ENCODE measurements around the gene HOMER1.
"Not testable (repeated sequence)": the region's sequence is repeated elsewhere in the genome, so short reads cannot be mapped to it uniquely, and the experiment has no call there.

The HOMER1 gene

DNA sequence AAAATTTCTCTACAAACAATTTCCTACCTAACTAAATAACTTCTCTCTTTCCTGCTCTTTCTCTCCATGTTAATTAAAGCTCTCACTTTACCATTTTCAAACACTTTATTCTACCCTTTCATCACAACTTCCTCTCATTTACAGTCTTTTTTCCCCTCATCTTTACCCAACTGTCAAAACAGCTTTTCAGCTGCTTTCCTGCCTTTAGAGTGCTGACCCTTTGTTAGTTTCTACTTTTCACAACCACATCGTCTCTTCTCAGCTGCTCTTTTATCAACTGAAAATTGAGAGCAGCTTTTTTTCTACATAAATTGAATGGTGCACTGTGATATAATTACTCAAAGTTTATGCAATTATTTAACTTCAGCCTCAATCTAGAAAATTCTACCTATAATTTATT, 3.1 kb upstream of the HOMER1 start:
- DNase-seq: no peak

DNA sequence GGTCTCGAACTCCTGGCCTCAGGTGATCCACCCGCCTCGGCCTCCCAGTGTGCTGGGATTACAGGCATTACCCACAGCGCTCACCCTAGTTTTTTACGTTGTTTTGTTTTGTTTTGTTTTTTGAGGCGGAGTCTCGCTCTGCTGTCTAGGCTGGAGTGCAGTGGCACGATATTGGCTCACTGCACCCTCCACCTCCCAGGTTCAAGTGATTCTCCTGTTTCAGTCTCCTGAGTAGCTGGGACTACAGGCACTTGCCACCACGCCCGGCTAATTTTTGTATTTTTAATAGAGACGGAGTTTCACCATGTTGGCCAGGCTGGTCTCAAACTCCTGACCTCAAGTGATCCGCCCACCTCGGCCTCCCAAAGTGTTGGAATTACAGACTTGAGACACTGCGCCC, 2.4 kb upstream of the HOMER1 start:
- not testable (repeated sequence) for DNase-seq

DNA sequence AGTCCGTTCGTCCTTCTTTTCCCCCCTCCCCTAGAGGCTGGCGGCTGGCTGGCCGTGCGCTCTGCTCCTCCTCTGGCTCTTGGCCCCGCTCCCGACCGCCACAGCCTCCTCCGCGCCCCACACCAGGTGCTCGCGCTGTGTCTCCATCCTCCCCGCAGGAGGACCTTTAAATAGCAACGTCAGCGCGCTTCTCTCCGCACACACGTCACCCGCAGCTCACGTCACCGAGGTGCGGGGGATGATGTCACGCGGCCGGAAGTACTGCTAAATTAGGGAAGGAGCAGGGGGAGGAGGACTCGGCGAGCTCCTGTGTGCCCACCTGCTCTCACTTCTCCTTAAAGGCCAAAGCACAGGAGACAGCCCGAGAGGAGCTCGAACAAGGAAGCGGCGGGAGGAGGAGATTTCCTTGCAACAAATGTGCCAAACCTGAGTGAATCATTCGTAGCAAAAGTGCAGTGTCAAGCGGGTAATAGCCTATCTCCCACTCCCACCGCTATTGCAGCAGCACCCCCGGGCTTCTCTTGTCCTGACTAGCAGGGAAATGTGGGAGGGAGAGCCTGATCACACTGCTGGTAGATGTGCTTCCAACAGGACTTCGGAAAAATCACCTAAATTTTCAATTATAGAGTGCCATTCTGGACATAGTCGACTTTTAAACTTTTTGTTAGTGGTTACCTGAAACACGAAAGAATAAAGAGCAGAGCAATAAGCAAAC, 614 bp upstream of the HOMER1 start:
- peak; percentile 86 for DNase-seq

- DNase-seq: no peak
These were observed 628 bp downstream of the HOMER1 start for GRCh38 chr5:79513308-79513703.

- no peak for DNase-seq
These were observed 1.2 kb downstream of the HOMER1 start for GRCh38 chr5:79512471-79513307.

- no peak for DNase-seq
These were observed 1.9 kb downstream of the HOMER1 start for GRCh38 chr5:79512049-79512448.

DNA sequence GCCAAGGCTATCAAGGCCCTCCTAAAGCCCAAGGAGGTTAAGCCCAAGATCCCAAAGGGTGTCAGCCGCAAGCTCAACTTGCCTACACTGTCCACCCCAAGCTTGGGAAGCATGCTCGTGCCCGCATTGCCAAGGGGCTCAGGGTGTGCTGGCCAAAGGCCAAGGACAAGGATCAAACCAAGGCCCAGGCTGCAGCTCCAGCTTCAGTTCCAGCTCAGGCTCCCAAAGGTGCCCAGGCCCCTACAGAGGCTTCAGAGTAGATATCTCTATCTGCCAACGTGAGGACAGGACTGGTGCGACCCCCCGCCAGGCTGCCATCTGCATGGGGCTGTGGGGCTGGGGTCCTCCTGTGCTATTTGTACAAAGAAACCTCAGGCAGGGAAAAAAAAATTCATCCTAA, 3.3 kb downstream of the HOMER1 start:
- no peak for DNase-seq

GRCh38 chr5:79509244-79509885, 4.6 kb downstream of the HOMER1 start:
- DNase-seq: no peak

GRCh38 chr5:79508794-79509193, 5.1 kb downstream of the HOMER1 start:
- no peak for DNase-seq

GRCh38 chr5:79508354-79508753, 5.6 kb downstream of the HOMER1 start:
- no peak for DNase-seq

- no peak for DNase-seq
These were observed 6.4 kb downstream of the HOMER1 start for GRCh38 chr5:79507251-79508205.

GRCh38 chr5:79505138-79505537, 8.8 kb downstream of the HOMER1 start:
- no peak for DNase-seq

DNA sequence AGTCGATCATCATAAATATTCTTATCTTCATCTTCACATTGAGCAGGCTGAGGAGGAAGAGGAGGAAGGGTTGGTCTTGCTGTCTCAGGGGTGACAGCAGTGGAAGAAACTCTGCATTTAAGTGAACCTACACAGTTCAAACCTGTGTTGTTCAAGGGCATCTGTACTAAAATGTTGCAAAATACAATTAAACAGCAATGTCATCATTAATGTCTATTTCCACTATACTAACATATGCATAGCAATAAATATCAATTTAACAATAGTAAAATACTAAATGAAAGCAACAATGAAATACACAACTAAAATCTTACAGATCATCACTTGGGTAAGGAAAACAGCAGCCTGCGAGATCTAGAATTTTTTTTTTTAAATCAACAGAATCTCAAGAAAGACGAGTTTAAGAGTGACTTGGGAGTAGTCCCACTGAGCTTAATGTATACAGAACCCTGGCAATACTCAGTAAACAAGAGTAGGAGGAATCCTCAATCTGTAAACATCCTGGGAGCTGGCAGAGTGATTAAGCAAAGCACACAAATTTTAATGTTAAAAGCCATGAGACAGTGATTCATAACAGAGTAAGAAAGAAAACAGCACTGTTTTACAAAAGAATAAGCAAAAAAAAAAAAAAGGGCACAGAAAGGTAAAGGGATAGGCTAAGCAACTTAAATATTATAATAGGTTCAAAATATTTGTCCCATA, 10.0 kb downstream of the HOMER1 start:
- DNase-seq: no peak

DNA sequence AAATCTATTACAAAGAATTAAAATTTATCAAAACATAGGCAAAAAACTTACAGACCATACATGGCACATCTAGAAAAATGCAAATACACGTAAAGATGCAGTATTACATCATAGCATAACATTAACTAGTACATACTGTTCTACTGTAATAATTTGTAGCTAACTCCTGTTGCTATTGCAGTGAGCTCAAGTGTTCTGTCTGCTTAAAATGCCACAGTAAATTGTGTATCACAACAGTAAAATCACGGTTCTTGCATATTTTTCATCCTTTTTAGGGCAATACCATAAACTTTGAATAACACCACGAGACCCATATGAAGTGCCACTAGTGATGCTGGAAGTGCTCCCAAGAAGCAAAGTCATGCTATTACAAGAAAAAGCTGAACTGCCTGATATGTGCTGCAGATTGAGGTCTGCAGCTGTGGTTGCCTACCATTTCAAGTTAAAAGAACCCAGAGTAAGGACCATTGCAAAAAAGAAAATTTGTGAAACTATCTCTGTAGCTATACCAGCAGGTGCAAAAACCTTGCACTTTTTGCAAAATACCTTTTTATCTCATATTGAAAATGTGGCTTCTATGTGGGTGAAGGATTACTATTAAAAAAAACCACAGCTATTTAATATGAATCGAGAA, 14.2 kb downstream of the HOMER1 start:
- no peak for DNase-seq

DNA sequence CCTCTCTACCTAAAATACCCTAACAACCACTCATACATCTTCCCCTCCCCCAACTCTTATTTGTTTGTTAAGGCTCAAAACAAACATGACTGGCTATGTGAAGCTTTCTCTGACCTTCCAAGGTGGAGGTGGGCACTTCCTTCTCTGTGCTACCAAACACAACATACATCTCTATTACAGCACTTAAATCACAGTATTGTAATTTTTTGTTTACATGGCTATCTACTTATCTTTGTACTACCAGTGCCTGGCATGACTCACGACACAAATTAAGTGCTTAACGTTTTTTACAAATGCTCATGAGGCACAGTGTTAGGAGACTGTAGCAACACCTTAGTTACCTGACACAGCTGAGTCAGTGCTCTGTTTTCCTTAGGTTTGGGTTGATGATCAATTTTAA, 18.6 kb downstream of the HOMER1 start:
- DNase-seq: no peak

GRCh38 chr5:79493596-79494345, 20.2 kb downstream of the HOMER1 start:
- DNase-seq: no peak

GRCh38 chr5:79491690-79492317, 22.1 kb downstream of the HOMER1 start:
- no peak for DNase-seq

DNA sequence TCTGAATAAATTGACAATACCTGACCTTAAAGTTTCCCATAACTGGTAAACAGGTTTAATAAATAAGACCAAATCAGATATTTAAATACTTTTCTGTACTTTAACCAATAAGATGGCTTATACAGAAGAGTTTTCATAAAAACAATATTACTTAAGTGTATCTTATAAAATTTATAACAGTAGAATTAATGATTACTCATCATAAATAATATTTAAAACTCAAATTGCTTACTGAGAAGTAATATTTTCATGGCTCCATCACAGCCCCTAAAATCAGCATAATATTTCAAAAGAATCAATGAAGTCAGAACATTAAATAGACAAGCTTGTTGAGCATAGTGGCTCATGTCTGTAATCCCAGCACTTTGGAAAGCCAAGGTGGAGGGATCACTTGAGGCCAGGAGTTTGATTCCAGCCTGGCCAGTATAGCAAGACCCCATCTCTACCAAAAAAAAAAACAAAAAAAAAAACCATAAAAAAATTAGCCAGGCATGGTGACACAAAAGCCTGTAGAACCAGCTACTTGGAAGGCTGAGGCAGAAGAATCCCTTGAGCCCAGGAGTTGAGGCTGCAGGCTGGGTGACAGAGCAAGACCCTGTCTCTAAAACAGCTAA, 23.5 kb downstream of the HOMER1 start:
- no peak for DNase-seq

GRCh38 chr5:79489773-79490172, 24.2 kb downstream of the HOMER1 start:
- no peak for DNase-seq

GRCh38 chr5:79488775-79489174, 25.2 kb downstream of the HOMER1 start:
- DNase-seq: no peak

Data from NCI-H1105 (cell line).